ENCODE results near the gene RNF213.
A peak's percentile ranks its signal among the peaks of the same experiment; 100 is the strongest.
"Not testable (repeated sequence)": the region's sequence is repeated elsewhere in the genome, so short reads cannot be mapped to it uniquely, and the experiment has no call there.

RNF213 gene

DNA sequence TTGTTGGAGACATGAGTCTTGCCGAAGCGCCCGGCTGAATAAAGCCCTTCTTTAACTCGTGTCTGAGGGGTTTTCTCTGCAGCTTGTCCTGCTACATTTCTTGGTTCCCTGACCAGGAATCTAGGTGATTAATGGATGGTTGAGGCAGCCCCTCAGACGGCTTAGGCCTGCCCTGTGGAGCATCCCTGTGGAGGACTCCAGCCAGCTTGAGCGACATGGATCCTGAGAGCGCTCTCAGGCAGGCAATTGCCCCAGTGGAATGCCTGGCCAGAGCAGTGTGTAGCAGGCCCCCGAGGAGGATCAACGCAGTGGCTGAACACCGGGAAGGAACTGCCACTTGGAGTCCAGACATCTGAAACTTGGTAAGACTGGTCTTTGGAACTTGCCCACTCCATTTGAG, 137.0 kb downstream of the RNF213 start:
- no peak for DNase-seq

DNA sequence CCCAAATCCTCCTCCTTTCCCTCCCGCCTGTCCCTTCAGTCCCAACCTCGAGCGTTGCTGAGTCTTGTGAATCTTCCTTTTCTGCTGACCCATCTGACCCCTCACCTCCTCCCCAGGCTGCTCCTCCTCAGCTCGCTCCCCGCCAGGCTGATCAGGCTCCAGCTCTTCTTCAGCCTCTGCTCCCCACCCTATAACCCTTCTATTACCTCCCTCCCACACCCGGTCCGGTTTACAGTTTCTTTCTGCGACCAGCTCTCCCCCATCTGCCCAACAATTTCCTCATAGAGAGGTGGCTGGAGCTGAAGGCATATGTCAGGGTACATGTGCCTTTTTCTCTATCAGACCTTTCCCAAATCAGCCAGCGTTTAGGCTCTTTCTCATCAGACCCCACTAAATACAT, 140.4 kb downstream of the RNF213 start:
- not testable (repeated sequence) for DNase-seq

DNA sequence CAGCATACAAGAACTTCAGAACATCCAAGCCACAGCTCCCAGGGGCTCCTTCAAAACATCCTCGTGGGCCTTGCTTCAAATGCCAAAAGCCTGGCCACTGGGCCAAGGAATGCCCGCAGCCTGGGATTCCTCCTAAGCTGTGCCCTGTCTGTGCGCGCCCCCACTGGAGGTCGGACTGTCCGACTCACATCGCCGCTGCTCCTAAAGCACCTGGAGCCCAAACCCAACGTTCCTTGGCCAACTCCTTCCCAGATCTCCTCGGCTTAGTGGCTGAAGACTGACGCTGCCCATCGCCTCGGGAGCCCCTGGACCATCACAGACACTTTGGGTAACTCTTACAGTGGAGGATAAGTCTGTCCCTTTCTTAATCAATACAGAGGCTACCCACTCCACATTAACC, 141.4 kb downstream of the RNF213 start:
- DNase-seq = not testable (repeated sequence)

DNA sequence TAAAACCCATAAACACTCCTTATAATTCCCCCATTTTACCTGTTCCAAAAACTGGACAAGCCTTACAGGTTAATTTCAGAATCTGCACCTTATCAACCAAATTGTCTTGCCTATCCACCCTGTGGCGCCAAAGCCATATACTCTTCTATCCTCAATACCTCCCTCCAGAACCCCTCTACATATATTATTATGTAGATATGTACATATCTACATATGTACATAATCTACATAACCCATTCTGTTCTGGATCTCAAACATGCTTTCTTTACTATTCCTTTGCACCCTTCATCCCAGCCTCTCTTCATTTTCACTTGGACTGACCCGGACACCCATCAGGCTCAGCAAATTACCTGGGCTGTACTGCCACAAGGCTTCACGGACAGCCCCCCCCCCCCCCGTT, 142.3 kb downstream of the RNF213 start:
- DNase-seq = no peak

DNA sequence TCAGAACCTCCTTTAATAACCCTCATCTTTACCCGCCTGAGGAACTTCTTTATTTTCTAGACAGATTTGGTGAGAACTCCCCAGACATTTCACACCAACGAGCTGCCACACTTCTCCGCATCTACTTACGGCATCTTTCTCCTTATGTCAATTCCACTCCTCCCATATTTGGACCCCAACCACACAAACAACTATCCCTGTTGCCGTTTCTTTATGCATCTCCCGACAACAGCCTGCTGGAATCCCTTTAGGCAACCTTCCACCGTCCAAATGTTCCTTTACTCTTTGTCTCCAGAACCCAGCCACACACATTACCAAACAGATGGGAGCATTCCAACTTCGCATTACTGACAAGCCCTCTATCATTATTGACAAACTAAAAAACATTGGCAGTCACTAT, 145.5 kb downstream of the RNF213 start:
- no peak for DNase-seq

DNA sequence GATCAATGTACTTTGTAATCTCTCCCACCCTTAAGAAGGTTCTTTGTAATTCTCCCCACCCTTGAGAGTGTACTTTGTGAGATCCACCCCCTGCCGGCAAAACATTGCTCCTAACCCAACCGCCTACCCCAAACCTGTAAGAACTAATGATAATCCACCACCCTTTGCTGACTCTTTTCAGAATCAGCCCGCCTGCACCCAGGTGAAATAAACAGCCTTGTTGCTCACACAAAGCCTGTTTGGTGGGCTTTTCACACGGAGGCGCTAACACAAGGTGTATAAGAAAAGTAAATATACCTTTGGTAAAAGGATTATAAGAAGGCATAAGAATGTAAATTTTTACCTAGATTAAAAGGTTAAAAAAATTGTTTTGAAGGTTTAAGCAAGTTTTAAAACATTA, 147.3 kb downstream of the RNF213 start:
- DNase-seq = not testable (repeated sequence)

DNA sequence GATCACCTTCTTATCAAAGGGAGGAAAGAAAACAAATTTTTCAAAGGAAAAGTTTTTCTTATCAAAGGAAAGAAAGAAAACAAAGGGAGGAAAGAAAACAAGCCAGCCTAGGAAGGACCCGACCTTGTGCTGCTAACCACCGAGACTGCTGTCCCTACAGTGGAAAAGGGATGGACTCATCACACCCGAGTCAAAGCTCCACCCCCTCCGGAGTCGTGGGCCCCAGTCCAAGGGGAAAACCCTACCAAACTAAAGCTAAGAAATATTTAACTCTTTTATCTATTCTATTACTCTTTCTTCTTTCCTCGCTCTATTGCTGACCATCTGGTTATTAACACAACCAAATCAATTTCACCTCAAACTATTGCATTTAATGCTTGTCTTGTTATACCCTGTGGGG, 148.2 kb downstream of the RNF213 start:
- no peak for DNase-seq

DNA sequence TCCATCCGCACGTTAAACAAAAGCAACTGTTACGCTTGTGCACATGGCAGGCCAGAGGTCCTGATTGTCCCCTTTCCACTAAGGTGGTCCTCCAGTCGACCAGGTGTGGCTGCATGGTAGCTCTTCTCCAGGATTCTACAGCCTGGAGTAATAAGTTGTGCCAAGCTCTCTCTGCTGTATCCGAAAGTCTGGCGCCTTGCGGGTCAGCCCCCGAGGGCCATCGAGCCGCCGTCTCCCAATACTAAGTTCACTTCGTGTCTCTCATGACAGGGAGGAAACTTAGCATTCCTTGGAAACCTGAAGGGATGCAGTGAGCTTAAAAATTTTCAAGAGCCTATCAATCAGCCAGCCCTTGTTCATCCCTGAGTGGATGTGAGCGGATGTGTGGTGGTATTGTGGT, 149.0 kb downstream of the RNF213 start:
- no peak for DNase-seq

DNA sequence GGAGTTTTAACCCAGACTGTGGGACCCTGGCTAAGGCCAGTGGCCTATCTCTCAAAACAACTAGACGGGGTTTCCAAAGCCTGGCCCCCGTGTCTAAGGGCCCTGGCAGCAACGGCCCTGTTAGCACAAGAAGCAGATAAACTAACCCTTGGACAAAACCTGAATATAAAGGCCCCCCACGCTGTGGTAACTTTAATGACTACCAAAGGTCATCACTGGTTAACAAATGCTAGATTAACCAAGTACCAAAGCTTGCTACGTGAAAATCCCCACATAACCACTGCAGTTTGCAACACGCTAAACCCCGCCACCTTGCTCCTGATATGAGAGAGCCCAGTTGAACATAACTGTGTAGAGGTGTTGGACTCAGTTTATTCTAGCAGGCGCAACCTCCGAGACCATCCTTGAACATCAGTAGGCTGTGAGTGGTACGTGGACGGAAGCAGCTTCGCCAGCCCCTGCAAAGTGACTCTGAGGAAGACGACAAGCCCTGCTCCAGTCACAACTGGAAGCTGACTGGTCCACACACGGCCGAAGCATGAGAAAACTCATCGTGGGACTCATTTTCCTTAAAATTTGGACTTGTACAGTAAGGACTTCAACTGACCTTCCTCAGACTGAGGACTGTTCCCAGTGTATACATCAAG, 149.9 kb downstream of the RNF213 start:
- DNase-seq = not testable (repeated sequence)

DNA sequence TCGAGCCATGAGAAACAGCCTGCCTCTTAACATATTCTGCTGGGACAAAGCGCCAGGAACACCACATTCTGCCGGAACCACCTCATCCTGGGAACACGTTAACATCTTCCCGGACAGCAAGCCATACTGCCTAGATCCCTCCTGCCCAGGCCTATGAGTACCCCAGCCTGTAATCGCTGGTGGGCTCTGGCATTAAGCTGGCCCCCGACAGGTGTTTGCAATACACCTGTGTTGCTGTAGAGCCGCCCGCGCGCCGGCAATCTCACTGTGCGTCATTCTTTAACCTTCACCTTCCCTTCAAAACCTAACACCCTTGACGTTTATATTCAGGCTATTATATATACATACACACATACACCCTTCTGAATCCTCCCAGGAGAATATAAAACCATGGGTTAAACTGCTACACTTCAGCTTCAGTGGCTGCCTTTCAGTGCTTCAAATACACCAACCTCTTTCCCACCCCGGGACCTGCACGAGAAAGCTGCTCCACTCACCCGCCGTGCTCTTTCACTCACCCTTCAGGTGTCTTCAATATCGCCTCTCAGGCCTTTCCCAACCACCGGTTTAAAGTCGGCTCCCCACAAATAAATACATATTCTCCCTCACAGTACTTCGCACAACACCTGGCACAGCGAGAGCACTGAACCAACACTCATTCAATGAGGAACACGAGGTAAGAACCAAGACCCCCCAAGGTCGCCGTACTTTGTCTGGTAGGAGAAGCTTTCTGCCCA, 153.3 kb downstream of the RNF213 start:
- DNase-seq = no peak

DNA sequence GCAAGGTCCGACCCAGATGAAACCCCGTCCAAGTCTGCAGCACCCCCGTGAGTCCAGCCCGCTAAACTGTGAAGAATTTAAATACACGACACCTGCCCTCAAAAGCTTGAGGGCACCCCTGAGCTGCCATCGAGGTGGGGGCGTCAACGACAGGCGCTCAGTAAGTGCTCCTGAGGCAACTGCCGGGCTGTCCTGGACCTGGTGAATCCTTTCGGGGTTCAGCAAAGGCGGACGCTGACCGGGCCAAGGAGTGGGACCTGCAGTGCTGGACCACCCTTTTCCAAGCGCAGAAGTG, 153.8 kb downstream of the RNF213 start:
- no peak for DNase-seq

DNA sequence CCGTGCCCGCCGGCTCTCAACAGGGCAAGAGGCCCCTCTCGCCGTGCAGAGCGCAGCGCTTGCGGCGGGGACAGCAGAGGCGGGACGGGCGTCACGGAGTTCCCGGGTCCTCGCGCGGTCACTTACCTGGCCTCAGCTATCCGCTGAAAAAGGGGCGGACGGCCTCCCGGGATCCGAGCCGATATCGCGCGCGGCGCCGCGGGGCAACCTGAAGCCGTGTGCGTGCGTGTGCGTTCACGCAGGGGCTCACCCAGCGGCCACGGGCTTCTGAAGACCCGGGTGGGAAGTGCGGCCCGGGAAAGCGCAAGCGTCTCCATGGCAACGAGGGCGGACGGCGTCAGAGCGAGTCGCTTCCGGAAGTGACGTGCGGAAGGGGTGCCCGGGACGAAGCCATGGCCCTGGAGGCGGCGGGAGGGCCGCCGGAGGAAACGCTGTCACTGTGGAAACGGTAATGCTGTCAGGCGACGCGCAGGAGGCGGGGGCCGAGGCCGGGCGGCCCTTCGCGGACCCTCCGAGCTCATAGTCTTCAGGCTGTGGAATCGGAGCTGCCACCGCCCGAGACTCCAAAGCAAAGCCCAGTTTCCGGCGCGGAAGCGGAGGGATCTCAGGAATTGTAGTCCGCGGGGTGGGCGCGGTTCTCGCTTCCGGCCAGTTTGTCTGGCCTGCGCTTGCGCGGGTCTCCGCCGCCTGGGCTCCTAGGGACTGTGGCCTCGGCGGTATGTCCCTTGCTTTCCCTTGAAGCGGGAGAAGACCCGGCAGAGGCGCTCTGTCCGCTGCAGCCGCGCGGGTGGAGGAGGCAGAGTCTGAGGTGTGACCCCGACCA, 154.4 kb downstream of the RNF213 start, which contains the start of gene ENDOV:
ENDOV (plus strand) TSS at position 365 of the 823 bp plus-strand sequence; CDS start at position 393, 28 bp downstream.
- peak; percentile 97 for DNase-seq

DNA sequence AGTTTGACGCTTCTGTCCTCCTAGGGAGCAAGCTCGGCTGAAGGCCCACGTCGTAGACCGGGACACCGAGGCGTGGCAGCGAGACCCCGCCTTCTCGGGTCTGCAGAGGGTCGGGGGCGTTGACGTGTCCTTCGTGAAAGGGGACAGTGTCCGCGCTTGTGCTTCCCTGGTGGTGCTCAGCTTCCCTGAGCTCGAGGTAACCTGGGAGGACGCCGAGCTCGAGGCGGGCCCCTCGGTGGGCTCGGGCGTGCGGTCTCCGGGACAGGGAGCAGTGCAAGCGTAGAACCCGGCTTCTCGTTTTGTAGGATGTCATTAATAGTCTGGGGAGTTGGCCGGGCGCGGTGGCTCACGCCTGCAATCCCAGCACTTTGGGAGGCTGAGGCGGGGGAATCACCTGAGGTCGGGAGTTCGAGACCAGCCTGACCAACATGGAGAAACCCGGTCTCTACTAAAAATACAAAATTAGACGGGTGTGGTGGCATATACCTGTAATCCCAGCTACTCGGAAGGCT, 155.0 kb downstream of the RNF213 start:
- DNase-seq = no peak

DNA sequence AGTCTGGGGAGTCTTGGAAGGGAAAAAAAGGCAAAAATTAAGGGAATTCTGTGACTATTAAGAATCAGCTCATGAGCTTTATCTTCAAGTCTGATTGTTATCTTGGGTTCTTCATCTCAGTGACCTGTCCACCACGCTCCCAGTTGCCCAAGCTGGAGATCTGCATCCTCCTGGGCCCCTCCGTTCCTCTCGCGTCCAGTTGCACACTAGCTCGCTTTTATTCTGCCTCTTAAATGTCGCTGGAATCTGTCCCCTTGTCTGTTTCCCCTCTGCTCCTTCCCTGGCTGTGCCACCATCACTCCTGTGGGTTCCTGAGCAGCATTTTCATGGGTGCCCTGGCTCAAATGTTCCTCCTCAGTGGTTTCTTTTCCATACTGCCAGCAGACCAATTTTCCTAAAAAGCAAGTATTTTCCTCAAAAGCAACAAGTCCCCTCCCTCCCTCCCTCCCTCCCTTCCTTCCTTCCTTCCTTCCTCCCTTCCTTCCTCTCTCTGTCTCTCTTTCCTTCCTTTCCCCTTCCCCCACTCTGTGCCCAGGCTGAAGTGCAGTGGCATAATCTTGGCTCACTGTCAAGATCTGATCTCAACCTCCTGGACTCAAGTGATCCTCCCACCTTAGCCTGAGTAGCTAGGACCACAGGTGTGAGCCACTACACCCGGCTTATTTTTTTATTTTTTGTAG, 155.7 kb downstream of the RNF213 start:
- no peak for DNase-seq

DNA sequence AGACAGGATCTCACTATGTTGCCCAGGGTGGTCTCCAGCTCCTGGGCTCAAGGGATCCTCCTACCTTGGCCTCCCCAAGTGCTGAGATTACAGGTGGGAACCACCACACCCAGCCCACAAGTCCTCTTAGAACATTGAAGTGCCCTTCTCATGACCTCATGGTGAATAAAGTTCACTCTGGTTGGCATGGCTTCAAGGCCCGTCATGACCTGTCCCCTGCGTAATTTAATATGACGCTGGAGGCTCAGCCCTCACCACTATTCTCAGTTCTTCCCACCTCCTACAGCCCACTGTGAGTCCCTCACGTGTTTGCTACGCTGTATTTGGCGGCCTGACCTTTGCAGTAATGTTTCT, 156.3 kb downstream of the RNF213 start:
- DNase-seq = no peak

DNA sequence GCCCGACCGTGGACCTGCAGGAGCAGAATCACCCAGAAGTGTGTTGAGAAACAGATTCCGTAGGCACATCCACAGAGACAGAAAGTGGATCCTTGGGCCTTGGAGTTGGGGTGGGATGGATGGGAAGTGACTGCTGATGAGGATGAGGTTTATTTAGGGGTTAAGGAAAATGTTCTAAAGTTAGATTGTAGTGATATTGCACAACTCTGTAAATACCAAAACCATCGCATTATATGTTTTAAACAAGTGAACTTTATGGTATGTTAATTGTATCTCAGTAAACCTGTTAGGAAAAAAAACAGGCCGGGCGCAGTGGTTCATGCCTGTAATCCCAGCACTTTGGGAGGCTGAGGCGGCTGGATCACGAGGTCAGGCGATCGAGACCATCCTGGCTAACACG, 157.9 kb downstream of the RNF213 start:
- DNase-seq = no peak

DNA sequence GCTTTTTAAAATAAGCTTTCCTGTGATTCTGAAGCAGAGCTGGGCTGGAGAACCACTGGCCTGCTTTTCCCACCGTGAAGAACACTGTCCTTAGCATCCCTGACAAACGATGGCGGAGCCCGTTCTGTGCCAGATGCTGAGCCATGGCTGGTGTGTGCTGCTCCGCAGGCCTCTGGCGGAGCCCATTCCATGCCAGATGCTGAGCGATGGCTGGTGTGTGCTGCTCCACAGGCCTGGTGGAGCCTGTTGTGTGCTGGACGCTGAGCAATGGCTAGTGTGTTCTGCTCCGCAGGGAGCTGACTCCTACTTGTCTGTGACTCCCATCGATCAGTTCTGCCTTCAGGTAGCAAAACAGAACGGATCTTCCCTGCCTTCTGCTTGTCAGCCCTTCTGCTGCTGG, 158.6 kb downstream of the RNF213 start:
- no peak for DNase-seq

DNA sequence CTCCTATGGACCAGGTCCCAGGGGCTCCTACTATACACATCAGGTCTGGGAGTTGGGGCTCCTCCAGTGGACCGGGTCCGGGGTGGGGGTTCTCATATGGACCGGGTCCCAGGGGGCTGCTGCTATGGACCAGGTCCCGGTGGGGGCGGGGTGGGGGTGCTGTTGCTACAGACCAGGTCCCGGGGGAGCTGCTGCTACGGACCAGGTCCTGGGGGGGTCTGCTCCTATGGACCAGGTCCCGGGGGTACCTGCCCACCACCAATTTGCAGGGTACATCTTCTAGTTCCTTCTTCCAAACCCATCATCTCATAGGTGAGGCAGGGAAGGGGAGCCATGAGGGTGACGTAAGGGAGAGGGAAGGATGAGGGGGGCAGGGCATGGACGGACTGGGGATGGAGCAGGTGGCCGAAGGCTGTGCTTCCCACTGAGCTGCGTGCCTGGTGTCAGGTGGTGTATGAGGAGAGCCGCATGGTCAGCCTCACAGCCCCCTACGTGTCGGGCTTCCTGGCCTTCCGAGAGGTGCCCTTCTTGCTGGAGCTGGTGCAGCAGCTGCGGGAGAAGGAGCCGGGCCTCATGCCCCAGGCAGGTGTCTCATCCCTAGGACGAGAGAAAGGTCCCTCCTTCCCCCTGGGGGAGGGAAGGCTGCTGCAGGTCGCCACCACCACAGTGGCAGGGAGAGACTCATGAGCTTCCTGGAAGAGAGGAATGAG, 160.9 kb downstream of the RNF213 start:
- no peak for DNase-seq

DNA sequence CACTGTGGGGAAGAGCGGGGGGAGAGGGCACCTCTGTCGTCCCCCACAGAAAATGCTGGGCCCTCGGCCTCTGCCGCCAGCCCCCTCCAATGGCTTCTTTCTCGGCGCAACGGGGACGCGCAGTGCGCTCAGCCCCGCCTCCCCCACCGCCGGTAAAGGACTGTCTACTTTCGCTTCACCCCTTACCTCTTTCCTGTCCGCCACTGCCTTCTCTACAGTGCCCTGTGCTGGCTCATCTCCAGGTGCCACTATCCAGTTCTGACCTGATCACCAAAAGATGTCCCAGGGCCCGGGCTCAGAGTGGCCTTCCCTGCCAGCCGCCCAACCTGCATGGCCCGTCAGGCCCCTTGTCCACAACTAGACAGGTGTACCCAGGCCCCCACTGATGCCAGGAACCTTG, 161.6 kb downstream of the RNF213 start:
- no peak for DNase-seq

DNA sequence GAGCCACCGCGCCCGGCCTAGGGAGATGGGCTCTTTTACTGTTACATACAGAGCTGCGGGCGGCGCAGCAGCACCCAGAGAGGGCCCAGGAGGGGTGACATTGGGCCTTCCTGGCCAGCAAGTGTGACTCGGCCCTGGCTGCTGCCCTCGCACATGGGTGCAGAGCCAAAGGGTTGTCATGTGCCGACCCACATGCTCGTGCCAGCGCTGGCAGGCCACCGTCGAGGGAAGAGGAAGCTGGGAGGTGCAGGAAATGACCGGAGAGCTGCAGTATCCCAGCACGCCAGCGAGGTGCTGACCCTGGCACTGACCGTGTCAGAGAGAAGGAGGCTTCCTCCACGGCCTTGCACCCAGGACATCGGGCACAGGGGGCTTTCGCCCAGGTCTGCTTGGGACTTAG, 162.3 kb downstream of the RNF213 start:
- DNase-seq = peak; percentile 27

DNA sequence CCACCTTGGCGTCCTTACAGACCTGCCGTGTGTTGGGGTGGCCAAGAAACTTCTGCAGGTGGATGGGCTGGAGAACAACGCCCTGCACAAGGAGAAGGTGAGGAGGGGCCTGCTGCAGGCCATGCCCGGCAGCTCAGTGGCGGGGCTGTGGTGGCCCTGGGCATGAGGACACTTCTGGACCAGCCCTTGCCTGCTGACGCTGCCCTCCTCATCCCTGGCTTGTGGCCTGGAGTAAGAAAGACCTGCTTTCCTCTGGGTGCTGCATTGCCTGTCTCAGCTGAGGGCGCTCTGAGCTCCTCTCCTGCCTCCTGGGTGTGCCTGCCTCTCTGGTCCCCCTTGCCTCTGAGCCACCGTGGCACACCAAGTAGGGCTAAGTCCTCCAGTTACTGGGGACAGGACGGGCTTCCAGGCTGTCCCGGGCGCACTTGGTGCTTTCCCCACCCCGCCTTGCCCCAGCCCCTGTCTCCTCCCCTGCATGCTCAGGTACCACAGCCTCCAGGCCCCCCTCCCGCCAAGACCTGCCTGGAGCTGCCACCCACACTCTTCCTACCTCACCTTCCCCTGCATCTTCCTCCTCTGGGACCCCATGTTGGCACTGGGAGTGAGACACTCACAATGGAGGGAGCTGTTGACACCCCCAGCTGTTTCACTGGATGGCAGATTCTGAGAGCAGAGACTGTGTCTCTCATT, 163.0 kb downstream of the RNF213 start:
- no peak for DNase-seq

DNA sequence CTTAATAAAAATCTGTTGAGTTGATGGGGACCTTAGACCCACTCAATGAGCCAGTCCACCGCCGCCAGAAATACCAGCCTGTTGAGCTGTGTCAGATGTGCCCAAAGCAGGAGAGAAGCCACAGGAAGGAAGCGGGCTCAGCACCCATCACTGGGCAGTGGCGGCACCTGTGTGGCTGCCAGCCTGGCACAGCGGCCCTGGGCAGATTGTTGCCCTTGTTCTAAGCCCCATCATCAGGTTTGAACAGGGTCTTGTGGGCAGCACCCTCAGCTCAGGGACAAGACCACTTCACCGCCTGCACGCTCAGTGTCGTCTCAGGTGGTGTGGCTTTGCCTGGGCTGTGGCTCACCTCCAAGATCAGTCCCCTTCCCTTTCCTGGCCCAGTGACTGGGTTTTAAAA, 163.6 kb downstream of the RNF213 start:
- DNase-seq = no peak
